ENCODE data around the gene TSPYL1. TPM values are rescaled to one million over a fixed set of nuclear protein-coding genes. Genes with fewer than 3 reads are reported as not detected.
A peak's percentile ranks its signal among the peaks of the same experiment; 100 is the strongest.
"Not testable (repeated sequence)": the region's sequence is repeated elsewhere in the genome, so short reads cannot be mapped to it uniquely, and the experiment has no call there.

The TSPYL1 gene
- total RNA-seq, 1 donor: 83.4 TPM

DNA sequence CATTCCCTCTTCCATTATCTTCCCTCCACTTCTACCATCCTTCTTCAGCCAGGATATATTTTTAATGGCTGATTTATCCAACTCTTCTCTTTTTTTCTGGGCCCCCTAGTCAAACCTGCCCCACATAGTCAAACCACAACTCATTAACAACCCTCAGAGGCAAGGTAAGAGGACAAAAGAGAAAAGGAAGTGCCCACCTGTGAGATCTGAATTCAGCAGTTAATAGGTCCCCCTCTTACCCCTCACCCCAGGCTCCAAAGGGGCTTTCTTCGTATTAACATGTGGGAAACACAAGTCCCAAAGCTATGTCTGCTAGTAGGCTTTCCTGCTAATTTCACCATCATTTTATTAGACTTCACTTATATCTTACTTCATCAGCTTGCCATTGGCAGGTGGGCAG, 44.1 kb upstream of the TSPYL1 start:
- TF ChIP-seq, protein P1, sequence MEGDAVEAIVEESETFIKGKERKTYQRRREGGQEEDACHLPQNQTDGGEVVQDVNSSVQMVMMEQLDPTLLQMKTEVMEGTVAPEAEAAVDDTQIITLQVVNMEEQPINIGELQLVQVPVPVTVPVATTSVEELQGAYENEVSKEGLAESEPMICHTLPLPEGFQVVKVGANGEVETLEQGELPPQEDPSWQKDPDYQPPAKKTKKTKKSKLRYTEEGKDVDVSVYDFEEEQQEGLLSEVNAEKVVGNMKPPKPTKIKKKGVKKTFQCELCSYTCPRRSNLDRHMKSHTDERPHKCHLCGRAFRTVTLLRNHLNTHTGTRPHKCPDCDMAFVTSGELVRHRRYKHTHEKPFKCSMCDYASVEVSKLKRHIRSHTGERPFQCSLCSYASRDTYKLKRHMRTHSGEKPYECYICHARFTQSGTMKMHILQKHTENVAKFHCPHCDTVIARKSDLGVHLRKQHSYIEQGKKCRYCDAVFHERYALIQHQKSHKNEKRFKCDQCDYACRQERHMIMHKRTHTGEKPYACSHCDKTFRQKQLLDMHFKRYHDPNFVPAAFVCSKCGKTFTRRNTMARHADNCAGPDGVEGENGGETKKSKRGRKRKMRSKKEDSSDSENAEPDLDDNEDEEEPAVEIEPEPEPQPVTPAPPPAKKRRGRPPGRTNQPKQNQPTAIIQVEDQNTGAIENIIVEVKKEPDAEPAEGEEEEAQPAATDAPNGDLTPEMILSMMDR (IDR thresholded peaks at IDR 0.05; ENCODE audit: insufficient read depth, low read length): no peak
- H3K4me3 ChIP-seq (ENCODE audit: low read depth, low read length): no peak overlapping the region
- DNase-seq (ENCODE audit: low read depth): no peak

DNA sequence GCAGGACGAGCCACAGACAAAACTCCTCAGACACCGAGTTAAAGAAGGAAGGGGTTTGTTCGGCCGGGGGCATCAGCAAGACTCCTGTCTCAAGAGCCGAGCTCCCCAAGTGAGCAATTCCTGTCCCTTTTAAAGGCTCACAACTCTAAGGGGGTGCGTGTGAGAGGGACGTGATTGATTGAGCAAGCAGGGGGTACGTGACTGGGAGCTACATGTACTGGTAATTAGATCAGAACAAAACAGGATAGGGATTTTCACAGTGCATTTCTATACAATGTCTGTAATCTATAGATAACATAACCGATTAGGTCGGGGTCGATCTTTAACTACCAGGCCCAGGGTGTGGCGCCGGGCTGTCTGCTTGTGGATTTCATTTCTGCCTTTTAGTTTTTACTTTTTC, 42.2 kb upstream of the TSPYL1 start:
- not testable (repeated sequence) for H3K4me3 ChIP-seq (ENCODE audit: low read depth, low read length); DNase-seq (ENCODE audit: low read depth)

DNA sequence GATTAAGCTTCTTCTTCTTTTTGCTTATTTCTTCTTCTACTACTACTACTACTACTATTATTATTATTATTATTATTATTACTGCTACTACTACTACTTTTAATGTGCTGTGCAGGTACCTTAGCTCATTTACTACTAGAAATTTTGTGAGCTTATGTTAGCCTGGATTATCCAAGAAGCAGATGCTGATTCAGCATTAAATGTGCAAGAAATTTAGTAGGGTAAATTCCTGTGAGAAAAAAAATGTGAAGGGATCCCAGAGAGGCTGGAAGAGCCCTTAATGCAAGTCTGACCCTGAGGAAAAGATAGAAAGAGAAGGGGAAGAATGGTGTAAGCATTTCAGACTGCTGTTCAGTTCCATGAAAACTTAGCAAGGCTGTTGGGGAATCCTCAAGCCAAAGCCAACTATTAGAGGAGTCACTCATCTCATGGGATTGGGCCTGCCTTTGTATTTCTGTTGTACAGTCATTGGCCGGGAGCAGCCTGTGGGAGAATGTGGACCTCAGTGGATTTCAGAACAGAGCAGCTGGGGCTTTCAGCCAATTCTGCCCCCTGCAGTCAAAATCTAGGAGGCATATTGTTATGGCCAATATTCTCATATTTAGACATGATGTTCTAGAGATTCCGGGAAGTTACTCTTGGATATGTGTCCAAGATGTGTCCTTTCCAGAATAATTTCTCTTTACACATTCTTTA, 37.2 kb upstream of the TSPYL1 start:
- DNase-seq (ENCODE audit: low read depth): peak; percentile 60
- TF ChIP-seq, protein P1 (IDR thresholded peaks at IDR 0.05; ENCODE audit: insufficient read depth, low read length): peak; percentile 3
- H3K4me3 ChIP-seq (ENCODE audit: low read depth, low read length): no peak overlapping the region

DNA sequence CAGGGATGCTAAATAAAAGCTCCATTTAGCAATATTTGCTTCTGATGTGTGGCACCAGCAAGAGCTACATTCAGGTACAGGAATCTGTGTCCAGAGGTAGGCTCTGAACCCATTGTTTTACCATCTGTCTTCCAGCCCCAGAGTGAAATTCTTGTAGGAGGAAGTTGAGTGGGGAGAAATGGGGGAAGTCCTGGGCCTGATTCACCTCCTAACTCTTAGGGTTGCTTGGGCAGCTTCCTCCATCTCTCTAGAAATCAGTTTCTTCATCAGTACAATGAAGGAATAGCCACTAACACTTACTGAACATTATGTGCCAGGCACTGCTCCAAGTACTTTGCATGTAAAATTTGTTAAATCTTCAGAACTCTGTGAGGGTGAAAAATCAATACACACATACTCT, 35.1 kb upstream of the TSPYL1 start:
- TF ChIP-seq, protein P1 (IDR thresholded peaks at IDR 0.05; ENCODE audit: insufficient read depth, low read length): no peak
- DNase-seq (ENCODE audit: low read depth): no peak
- H3K4me3 ChIP-seq (ENCODE audit: low read depth, low read length): no peak overlapping the region

DNA sequence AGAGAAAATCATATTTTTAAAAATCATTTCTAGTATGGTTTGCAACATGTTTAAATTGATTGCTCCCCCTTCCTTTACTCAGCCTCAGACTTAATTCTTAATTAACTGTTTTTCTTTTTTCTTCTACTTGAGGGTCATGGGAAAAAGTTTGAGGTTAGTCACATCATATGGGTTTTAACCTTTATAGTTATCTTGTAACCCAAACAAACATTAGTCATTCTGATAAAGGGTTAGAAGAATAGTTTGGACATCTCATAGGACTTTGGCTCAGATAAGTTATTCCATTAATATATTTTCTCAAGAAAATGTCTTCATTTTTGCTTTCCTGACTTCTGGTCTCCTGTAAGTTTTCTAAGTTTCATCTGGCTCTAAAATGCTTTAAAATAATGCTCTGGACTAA, 34.5 kb upstream of the TSPYL1 start:
- no peak overlapping the region for H3K4me3 ChIP-seq (ENCODE audit: low read depth, low read length)
- TF ChIP-seq, protein P1 (IDR thresholded peaks at IDR 0.05; ENCODE audit: insufficient read depth, low read length): no peak
- DNase-seq (ENCODE audit: low read depth): peak; percentile 67

DNA sequence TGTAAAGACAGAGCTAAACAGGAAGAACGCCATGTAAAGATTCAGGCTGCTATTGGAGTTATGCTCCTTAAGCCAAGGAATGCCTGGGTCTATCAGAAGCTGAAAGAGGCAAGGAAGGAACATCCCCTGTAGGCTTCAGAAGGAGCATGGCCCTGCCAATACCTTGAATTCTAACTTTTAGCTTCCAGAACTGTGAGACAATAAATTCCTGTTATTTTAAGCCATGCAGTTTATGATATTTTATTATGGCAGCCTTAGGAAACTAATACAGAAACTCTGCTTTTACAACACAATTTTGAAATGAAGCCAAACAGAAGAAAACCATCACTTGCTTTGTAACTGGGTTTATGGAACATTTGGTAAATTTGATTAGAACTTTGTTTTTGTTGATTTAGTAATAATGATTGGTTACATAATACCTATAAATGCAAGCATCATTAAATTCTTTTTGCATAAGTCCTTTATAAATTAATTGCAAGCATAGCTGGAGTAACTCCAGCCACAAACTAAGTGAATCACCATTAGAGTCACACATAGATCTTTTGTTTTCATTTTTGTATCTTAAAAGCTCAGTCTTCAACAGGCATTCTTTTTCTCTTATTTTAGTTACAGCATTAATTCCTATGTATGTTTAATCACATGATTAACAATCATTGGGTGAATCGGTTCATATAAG, 33.5 kb upstream of the TSPYL1 start:
- TF ChIP-seq, protein P1 (IDR thresholded peaks at IDR 0.05; ENCODE audit: insufficient read depth, low read length): no peak
- DNase-seq (ENCODE audit: low read depth): peak; percentile 48
- no peak overlapping the region for H3K4me3 ChIP-seq (ENCODE audit: low read depth, low read length)

DNA sequence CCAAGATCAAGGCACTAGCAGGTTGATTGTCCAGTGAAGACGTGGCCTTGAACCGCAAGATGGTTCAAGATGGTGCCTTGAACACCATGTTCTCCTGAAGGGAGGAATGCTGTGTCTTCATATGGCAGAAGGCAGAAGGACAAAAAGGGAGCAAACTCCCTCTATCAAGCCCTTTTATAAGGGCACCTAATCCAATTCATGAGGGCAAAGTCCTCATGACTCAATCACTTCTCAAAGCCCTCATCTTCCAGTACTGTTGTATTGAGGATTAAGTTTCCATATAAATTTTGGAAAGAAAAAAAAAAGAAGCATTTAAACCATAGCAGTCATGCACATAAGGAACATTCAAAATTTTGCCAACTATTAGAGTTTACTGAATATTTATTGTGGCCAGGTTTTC, 29.9 kb upstream of the TSPYL1 start:
- TF ChIP-seq, protein P1 (IDR thresholded peaks at IDR 0.05; ENCODE audit: insufficient read depth, low read length): no peak
- no peak overlapping the region for H3K4me3 ChIP-seq (ENCODE audit: low read depth, low read length)
- DNase-seq (ENCODE audit: low read depth): no peak

Measured in fibroblast of the aortic adventitia (primary cell).